Fibroblast of skin of right quadriceps (primary cell): ENCODE measurements around the gene RBMS3.

Experiments
- DNase-seq: peaks from one replicate; pipeline ENCODE4 v3.0.0-alpha.2; 2013

The RBMS3 gene

GRCh38 chr3:29694783-29695182 lies 413.9 kb downstream of the RBMS3 start:
- DNase-seq: peak; percentile 98

- DNase-seq: no peak
Observed at GRCh38 chr3:29695201-29695600, 414.3 kb downstream of the RBMS3 start.

GRCh38 chr3:29695643-29696198 lies 414.9 kb downstream of the RBMS3 start:
- DNase-seq: peak; percentile 89

- no peak for DNase-seq
Observed at GRCh38 chr3:29696311-29696710, 415.4 kb downstream of the RBMS3 start.

- DNase-seq: peak; percentile 81
Observed at GRCh38 chr3:29697989-29698388, 417.1 kb downstream of the RBMS3 start.

- DNase-seq: no peak
Observed at GRCh38 chr3:29700256-29700655, 419.4 kb downstream of the RBMS3 start.

- DNase-seq: no peak
Observed at GRCh38 chr3:29701326-29701983, 420.6 kb downstream of the RBMS3 start.

GRCh38 chr3:29705906-29706844 lies 425.3 kb downstream of the RBMS3 start:
- DNase-seq: no peak

- DNase-seq: no peak
Observed at GRCh38 chr3:29708884-29709283, 428.0 kb downstream of the RBMS3 start.

GRCh38 chr3:29711255-29711771 lies 430.4 kb downstream of the RBMS3 start:
- DNase-seq: no peak

GRCh38 chr3:29716213-29716612 lies 435.3 kb downstream of the RBMS3 start:
- no peak for DNase-seq

GRCh38 chr3:29718661-29719065 lies 437.8 kb downstream of the RBMS3 start:
- peak; percentile 38 for DNase-seq

- no peak for DNase-seq
Observed at GRCh38 chr3:29720665-29721064, 439.8 kb downstream of the RBMS3 start.

- DNase-seq: peak; percentile 5
Observed at GRCh38 chr3:29721789-29722188, 440.9 kb downstream of the RBMS3 start.

- no peak for DNase-seq
Observed at GRCh38 chr3:29731050-29731449, 450.2 kb downstream of the RBMS3 start.

- no peak for DNase-seq
Observed at GRCh38 chr3:29741231-29741630, 460.4 kb downstream of the RBMS3 start.

- DNase-seq: no peak
Observed at GRCh38 chr3:29745232-29745870, 464.5 kb downstream of the RBMS3 start.

- DNase-seq: no peak
Observed at GRCh38 chr3:29746163-29746760, 465.4 kb downstream of the RBMS3 start.

GRCh38 chr3:29747991-29748390 lies 467.1 kb downstream of the RBMS3 start:
- no peak for DNase-seq

- DNase-seq: no peak
Observed at GRCh38 chr3:29751647-29752314, 470.9 kb downstream of the RBMS3 start.

- DNase-seq: no peak
Observed at GRCh38 chr3:29754346-29754745, 473.5 kb downstream of the RBMS3 start.

GRCh38 chr3:29755416-29755815 lies 474.5 kb downstream of the RBMS3 start:
- DNase-seq: no peak
